HT1080 (cell line): ENCODE results near the gene FAM20C. TPM values are rescaled to one million over a fixed set of nuclear protein-coding genes. Genes with fewer than 3 reads are reported as not detected.
"Not testable (repeated sequence)": the region's sequence is repeated elsewhere in the genome, so short reads cannot be mapped to it uniquely, and the experiment has no call there.

Source experiments
- DNase-seq: peaks from one replicate; pipeline ENCODE4 v3.0.0-alpha.2; 2015; ENCODE audit warnings: low read depth
- total RNA-seq: library from RNA; depleted of rRNA; stranded (reverse); fragments of >200 nt; shearing (Covaris generic); gene quantifications from 2 replicates; pipeline ENCODE4 v1.2.3, GENCODE V29; 2014

FAM20C gene
- total RNA-seq, 1 experiment from 2014 or later = 31.3 TPM

- no peak for DNase-seq
Measured at GRCh38 chr7:171912-172515, 20.4 kb upstream of the FAM20C start.

- DNase-seq = no peak
Measured at GRCh38 chr7:173209-173918, 19.0 kb upstream of the FAM20C start.

- no peak for DNase-seq
Measured at GRCh38 chr7:174716-175115, 17.7 kb upstream of the FAM20C start.

- DNase-seq = no peak
Measured at GRCh38 chr7:175955-176354, 16.4 kb upstream of the FAM20C start.

- DNase-seq = no peak
Measured at GRCh38 chr7:176381-176780, 16.0 kb upstream of the FAM20C start.

- DNase-seq = no peak
Measured at GRCh38 chr7:176786-177459, 15.4 kb upstream of the FAM20C start.

GRCh38 chr7:178444-178843 lies 13.9 kb upstream of the FAM20C start:
- DNase-seq = no peak

- DNase-seq = no peak
Measured at GRCh38 chr7:179209-179681, 13.1 kb upstream of the FAM20C start.

GRCh38 chr7:179948-180694 lies 12.2 kb upstream of the FAM20C start:
- DNase-seq = no peak

GRCh38 chr7:181738-182137 lies 10.6 kb upstream of the FAM20C start:
- no peak for DNase-seq

GRCh38 chr7:182502-182901 lies 9.9 kb upstream of the FAM20C start:
- DNase-seq = not testable (repeated sequence)

- no peak for DNase-seq
Measured at GRCh38 chr7:183496-184292, 8.7 kb upstream of the FAM20C start.

- no peak for DNase-seq
Measured at GRCh38 chr7:184294-185264, 7.8 kb upstream of the FAM20C start.

GRCh38 chr7:186516-187113 lies 5.8 kb upstream of the FAM20C start:
- DNase-seq = no peak

GRCh38 chr7:187227-187927 lies 5.0 kb upstream of the FAM20C start:
- DNase-seq = no peak

- no peak for DNase-seq
Measured at GRCh38 chr7:188174-188573, 4.2 kb upstream of the FAM20C start.

- DNase-seq = no peak
Measured at GRCh38 chr7:188727-189500, 3.5 kb upstream of the FAM20C start.

- DNase-seq = no peak
Measured at GRCh38 chr7:189719-190118, 2.7 kb upstream of the FAM20C start.
